Body of pancreas (tissue), 4 donors: ENCODE data around the gene SENP7. TPM values are rescaled to one million over a fixed set of nuclear protein-coding genes. Genes with fewer than 3 reads are reported as not detected.

Source experiments
- ATAC-seq: fragments of 150-250 bp; one replicate; pipeline ENCODE4 v1.9.1; 2016
- DNase-seq, 4 donors: peaks; one replicate each; pipeline ENCODE4 v3.0.0-alpha.2; 2019
- H3K27ac ChIP-seq, 4 donors: fragments of 200-600 bp; sonication (generic); 1 replicate in 3 of 4; 2 replicates in 1 of 4; pipeline versions ENCODE4 v1.5.1 to v1.6.1; 2016 to 2019; ENCODE audit warnings: mild to moderate bottlenecking in 1 of 4, mixed read lengths in 1 of 4, moderate library complexity in 1 of 4
- H3K27me3 ChIP-seq, 2 donors: fragments of 200-600 bp; sonication (generic); one replicate each; pipeline ENCODE4 v1.6.0; 2016; ENCODE audit warnings: mild to moderate bottlenecking in 1 of 2
- H3K36me3 ChIP-seq, 2 donors: fragments of 200-600 bp; sonication (generic); replicated peaks in 1 of 2; 2 replicates each; pipeline ENCODE4 v1.5.1; 2016; ENCODE audit warnings: low read depth in 2 of 2; ENCODE audit not compliant: insufficient read depth in 1 of 2
- H3K4me1 ChIP-seq: fragments of 200-600 bp; sonication (generic); one replicate; pipeline ENCODE4 v1.6.0; 2016
- H3K4me3 ChIP-seq, 2 donors: fragments of 200-600 bp; sonication (generic); 1 replicate in 1 of 2; 2 replicates in 1 of 2; pipeline ENCODE4 v1.5.1; 2016 to 2019
- H3K9me3 ChIP-seq, 3 donors: fragments of 200-600 bp; sonication (generic); 1 replicate in 2 of 3; 2 replicates in 1 of 3; pipeline ENCODE4 v1.5.1; 2016
- POLR2A ChIP-seq, 3 donors: fragments of 450-650 bp; IDR thresholded peaks; one replicate each; pipeline ENCODE4 v1.6.1; 2016; ENCODE audit warnings: antibody characterized with exemption in 3 of 3, mild to moderate bottlenecking in 2 of 3
- WGBS, 2 donors: methylation state at CpG; one replicate each; pipeline ENCODE4 v1.1.5; 2017; 5-methylcytosine and 5-hydroxymethylcytosine counted together
- intact Hi-C: fragments of 100-400 bp; cut with DNase I; formaldehyde crosslinking; loops from one replicate; pipeline ENCODE4 v1.15.1; 2023
- total RNA-seq, 2 donors: library from RNA; depleted of rRNA; stranded (reverse); fragments of >200 nt; gene quantifications; one replicate each; pipeline ENCODE4 v1.1.0, GENCODE V29; 2016
- TF ChIP-seq, protein P1 (sequence below), 7 experiments: fragments of 450-650 bp in 4 of 7; fragments of 200-600 bp in 3 of 7; sonication (generic) in 3 of 7; IDR thresholded peaks; one replicate each; pipeline ENCODE4 v1.5.1; 2016 to 2019; ENCODE audit warnings: antibody characterized with exemption in 7 of 7

The SENP7 gene
- total RNA-seq, 2 donors from 2014 or later = 23.1 to 23.4 TPM

- intact Hi-C loops = no loop called here
- H3K36me3 ChIP-seq = no peaks in the 10 kb centered on the region
- no peak overlapping the region for H3K27ac ChIP-seq
- no peak for DNase-seq
- H3K27me3 ChIP-seq = no peaks in the 10 kb centered on the region
- 56 to 70% methylated on average over 5 of the region's 5 CpGs for WGBS, 2 donors
- no peak for TF ChIP-seq POLR2A (IDR thresholded peaks at IDR 0.05)
- TF ChIP-seq, protein P1, sequence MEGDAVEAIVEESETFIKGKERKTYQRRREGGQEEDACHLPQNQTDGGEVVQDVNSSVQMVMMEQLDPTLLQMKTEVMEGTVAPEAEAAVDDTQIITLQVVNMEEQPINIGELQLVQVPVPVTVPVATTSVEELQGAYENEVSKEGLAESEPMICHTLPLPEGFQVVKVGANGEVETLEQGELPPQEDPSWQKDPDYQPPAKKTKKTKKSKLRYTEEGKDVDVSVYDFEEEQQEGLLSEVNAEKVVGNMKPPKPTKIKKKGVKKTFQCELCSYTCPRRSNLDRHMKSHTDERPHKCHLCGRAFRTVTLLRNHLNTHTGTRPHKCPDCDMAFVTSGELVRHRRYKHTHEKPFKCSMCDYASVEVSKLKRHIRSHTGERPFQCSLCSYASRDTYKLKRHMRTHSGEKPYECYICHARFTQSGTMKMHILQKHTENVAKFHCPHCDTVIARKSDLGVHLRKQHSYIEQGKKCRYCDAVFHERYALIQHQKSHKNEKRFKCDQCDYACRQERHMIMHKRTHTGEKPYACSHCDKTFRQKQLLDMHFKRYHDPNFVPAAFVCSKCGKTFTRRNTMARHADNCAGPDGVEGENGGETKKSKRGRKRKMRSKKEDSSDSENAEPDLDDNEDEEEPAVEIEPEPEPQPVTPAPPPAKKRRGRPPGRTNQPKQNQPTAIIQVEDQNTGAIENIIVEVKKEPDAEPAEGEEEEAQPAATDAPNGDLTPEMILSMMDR (IDR thresholded peaks at IDR 0.05) = no peak
- no peak overlapping the region for H3K4me3 ChIP-seq
- no peaks in the 10 kb centered on the region for H3K4me1 ChIP-seq
- H3K9me3 ChIP-seq = peaks cover 0 to under 1% (median 0%) of the 10 kb centered on the region in 3 donors
- no peak for ATAC-seq
Measured at GRCh38 chr3:101303089-101303731, 209.8 kb downstream of the SENP7 start.

GRCh38 chr3:101300073-101300472 is 212.9 kb downstream of the SENP7 start:
- no peak for TF ChIP-seq POLR2A (IDR thresholded peaks at IDR 0.05)
- TF ChIP-seq, protein P1 (IDR thresholded peaks at IDR 0.05) = no peak
- WGBS, 2 donors = 62 to 100% methylated on average over 2 to 8 of the region's 8 CpGs
- H3K27me3 ChIP-seq = no peaks in the 10 kb centered on the region
- DNase-seq (no peak), ATAC-seq (no peak)
- H3K9me3 ChIP-seq = no peaks in the 10 kb centered on the region
- H3K4me1 ChIP-seq = no peaks in the 10 kb centered on the region
- H3K27ac ChIP-seq = no peak overlapping the region
- H3K36me3 ChIP-seq = no peaks in the 10 kb centered on the region
- no peak overlapping the region for H3K4me3 ChIP-seq
- intact Hi-C loops = no loop called here

DNA sequence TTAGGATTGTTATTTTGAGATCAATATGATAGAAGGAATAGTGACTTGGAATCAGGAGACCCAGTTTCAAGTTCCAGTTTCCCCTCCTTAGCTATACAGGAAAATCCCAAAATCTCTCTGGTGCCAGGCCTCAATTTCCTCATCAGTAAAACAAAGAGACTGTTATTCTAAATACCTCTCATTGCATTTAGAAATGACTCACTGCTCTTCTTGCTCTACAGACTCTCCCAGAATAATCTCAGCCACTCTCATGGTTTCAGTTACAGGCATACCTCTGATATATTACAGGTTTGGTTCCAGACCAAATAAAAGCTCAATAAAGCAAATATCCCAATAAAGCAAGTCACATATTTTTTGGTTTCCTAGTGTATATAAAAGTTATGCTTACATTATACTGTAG is 221.0 kb downstream of the SENP7 start:
- Histone ChIP-seq H3K27me3 (no peaks in the 10 kb centered on the region), H3K36me3 (no peaks in the 10 kb centered on the region), H3K9me3 (no peaks in the 10 kb centered on the region), H3K4me3 (no peak overlapping the region), H3K27ac (no peak overlapping the region), H3K4me1 (no peaks in the 10 kb centered on the region)
- intact Hi-C loops = no loop called here
- ATAC-seq = no peak
- TF ChIP-seq, protein P1 (IDR thresholded peaks at IDR 0.05) = no peak
- no peak for TF ChIP-seq POLR2A (IDR thresholded peaks at IDR 0.05)
- no peak for DNase-seq

GRCh38 chr3:101288294-101288693 is 224.7 kb downstream of the SENP7 start:
- H3K27ac ChIP-seq = no peak overlapping the region

More at GRCh38 chr3:101288294-101288693, 224.7 kb downstream of the SENP7 start:
- no peak overlapping the region for H3K4me3 ChIP-seq
- no peak for ATAC-seq
- H3K36me3 ChIP-seq = no peaks in the 10 kb centered on the region
- no peak for TF ChIP-seq POLR2A (IDR thresholded peaks at IDR 0.05)
- TF ChIP-seq, protein P1 (IDR thresholded peaks at IDR 0.05) = no peak
- DNase-seq = no peak
- H3K9me3 ChIP-seq = no peaks in the 10 kb centered on the region
- no peaks in the 10 kb centered on the region for H3K27me3 ChIP-seq
- 57 to 60% methylated on average over 2 of the region's 2 CpGs for WGBS, 2 donors
- intact Hi-C loops = no loop called here
- no peaks in the 10 kb centered on the region for H3K4me1 ChIP-seq
